CD4-positive, alpha-beta T cell (primary cell): ENCODE measurements around the gene SORL1. TPM values are rescaled to one million over a fixed set of nuclear protein-coding genes. Genes with fewer than 3 reads are reported as not detected.
A peak's percentile ranks its signal among the peaks of the same experiment; 100 is the strongest.
"Not testable (repeated sequence)": the region's sequence is repeated elsewhere in the genome, so short reads cannot be mapped to it uniquely, and the experiment has no call there.

Experiments
- ATAC-seq: fragments of 200-7000 bp; cut with Tn5 transposase; one replicate; pipeline ENCODE4 v1.10.0; 2022; ENCODE audit warnings: mild to moderate bottlenecking; ENCODE audit not compliant: poor library complexity
- CTCF ChIA-PET: fragments of 350-600 bp; sonication (Branson Sonifier 250); formaldehyde crosslinking; loops from one replicate; lab custom pipeline; 2021; ENCODE audit warnings: antibody characterized with exemption, inconsistent platforms; lab: Charles Lee
- POLR2A ChIA-PET: fragments of 350-600 bp; sonication (Branson Sonifier 250); formaldehyde crosslinking; loops from one replicate; lab custom pipeline; 2021; ENCODE audit warnings: antibody characterized with exemption, inconsistent platforms; lab: Charles Lee
- DNase-seq, 14 experiments: peaks; one replicate each; pipeline ENCODE4 v3.0.0-alpha.2; 2013 to 2020; ENCODE audit warnings: mixed read lengths in 2 of 14
- H3K27ac ChIP-seq, 2 donors: one replicate each; pipeline versions ENCODE4 v1.5.1 to v1.7.0; 2013; ENCODE audit warnings: low read length in 2 of 2, low read depth in 1 of 2, mild to moderate bottlenecking in 1 of 2
- H3K27me3 ChIP-seq, 2 experiments: 1 replicate in 1 of 2; 2 replicates in 1 of 2; pipeline versions ENCODE4 v1.6.1 to v1.7.0; 2013; ENCODE audit warnings: low read length in 2 of 2, control low read depth in 1 of 2, mild to moderate bottlenecking in 1 of 2, moderate library complexity in 1 of 2; ENCODE audit not compliant: insufficient read depth in 2 of 2, control insufficient read depth in 1 of 2
- H3K36me3 ChIP-seq: one replicate; pipeline ENCODE4 v1.6.1; 2013; ENCODE audit warnings: low read length, control low read depth; ENCODE audit not compliant: insufficient read depth
- H3K4me1 ChIP-seq: one replicate; pipeline ENCODE4 v1.6.1; 2013; ENCODE audit warnings: low read length, control low read depth; ENCODE audit not compliant: insufficient read depth
- H3K4me3 ChIP-seq: one replicate; pipeline ENCODE4 v1.5.1; 2013; ENCODE audit warnings: mild to moderate bottlenecking, low read length, moderate library complexity
- H3K9me3 ChIP-seq, 2 experiments: 1 replicate in 1 of 2; 2 replicates in 1 of 2; pipeline versions ENCODE4 v1.6.1 to v1.7.0; 2013; ENCODE audit warnings: low read length in 2 of 2, mild to moderate bottlenecking in 2 of 2, control low read depth in 1 of 2, moderate library complexity in 1 of 2; ENCODE audit not compliant: control insufficient read depth in 1 of 2, insufficient read depth in 1 of 2
- H3K27ac Mint-ChIP-seq: one replicate; pipeline ENCODE4 v1.8.0; 2020; ENCODE audit warnings: mixed read lengths
- H3K27me3 Mint-ChIP-seq: one replicate; pipeline ENCODE4 v1.8.0; 2021; ENCODE audit warnings: mixed read lengths
- H3K36me3 Mint-ChIP-seq: one replicate; pipeline ENCODE4 v1.8.0; 2021; ENCODE audit warnings: low read depth, mixed read lengths
- H3K4me1 Mint-ChIP-seq: one replicate; pipeline ENCODE4 v1.8.0; 2021; ENCODE audit warnings: low read depth, mixed read lengths
- H3K4me3 Mint-ChIP-seq: one replicate; pipeline ENCODE4 v1.8.0; 2020; ENCODE audit warnings: mild to moderate bottlenecking, mixed read lengths
- H3K9me3 Mint-ChIP-seq: one replicate; pipeline ENCODE4 v1.8.0; 2020; ENCODE audit warnings: mixed read lengths
- intact Hi-C, 2 experiments: fragments of 100-400 bp; cut with DNase I in 1 of 2; cut with micrococcal nuclease in 1 of 2; formaldehyde crosslinking; loops; one replicate each; pipeline versions ENCODE4 v1.15.1 to v1.9.0; 2023 to 2025; cut with DNase I, micrococcal nuclease
- total RNA-seq, 174 experiments: library from RNA in 2 of 174; stranded (reverse) in 2 of 174; gene quantifications; one replicate each; pipeline ENCODE4 v1.2.3 and lab custom pipeline; 2021 to 2026
- TF ChIP-seq, protein P1 (sequence below): fragments of 200-600 bp; IDR thresholded peaks from one replicate; pipeline ENCODE4 v1.8.0; 2022; ENCODE audit warnings: antibody characterized with exemption, mild to moderate bottlenecking

Gene SORL1
- total RNA-seq, 2 experiments from 2014 or later: 235 to 241 TPM

DNA sequence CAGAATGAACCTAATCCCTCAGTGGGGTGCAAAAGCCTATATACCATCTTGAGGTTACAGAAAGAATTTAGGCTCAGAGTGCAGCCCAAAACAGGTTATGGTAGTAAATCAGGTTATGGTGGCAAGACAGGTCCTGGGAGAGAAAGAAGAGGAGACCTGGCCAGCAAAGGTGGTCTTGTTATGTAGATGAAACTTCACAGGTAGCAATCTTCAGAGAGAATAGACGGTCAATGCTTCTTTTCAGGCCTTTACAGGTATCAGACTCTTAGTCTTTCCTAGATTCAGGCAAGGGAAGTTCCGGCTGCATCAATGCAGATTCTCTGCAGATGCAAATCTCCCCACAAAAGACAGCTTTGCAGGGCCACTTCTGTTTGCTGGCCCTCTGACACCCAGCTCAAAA, 45.8 kb upstream of the SORL1 start:
- Histone ChIP-seq H3K4me3 (no peak overlapping the region), H3K27ac (no peak overlapping the region), H3K9me3 (peaks cover 0 to 5% of the 10 kb centered on the region in 2 experiments), H3K27me3 (no peaks in the 10 kb centered on the region), H3K36me3 (no peaks in the 10 kb centered on the region), H3K4me1 (no peaks in the 10 kb centered on the region)
- TF ChIP-seq, protein P1, sequence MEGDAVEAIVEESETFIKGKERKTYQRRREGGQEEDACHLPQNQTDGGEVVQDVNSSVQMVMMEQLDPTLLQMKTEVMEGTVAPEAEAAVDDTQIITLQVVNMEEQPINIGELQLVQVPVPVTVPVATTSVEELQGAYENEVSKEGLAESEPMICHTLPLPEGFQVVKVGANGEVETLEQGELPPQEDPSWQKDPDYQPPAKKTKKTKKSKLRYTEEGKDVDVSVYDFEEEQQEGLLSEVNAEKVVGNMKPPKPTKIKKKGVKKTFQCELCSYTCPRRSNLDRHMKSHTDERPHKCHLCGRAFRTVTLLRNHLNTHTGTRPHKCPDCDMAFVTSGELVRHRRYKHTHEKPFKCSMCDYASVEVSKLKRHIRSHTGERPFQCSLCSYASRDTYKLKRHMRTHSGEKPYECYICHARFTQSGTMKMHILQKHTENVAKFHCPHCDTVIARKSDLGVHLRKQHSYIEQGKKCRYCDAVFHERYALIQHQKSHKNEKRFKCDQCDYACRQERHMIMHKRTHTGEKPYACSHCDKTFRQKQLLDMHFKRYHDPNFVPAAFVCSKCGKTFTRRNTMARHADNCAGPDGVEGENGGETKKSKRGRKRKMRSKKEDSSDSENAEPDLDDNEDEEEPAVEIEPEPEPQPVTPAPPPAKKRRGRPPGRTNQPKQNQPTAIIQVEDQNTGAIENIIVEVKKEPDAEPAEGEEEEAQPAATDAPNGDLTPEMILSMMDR: no peak
- intact Hi-C loops: no loop called here
- CTCF ChIA-PET: interaction anchor here (0.8 to 1.0 kb wide), 2 partner anchors 10 to 16 kb away, joined by 3 to 4 read pairs; no protein-coding TSS in a partner anchor
- Mint-ChIP-seq H3K4me3 (no peak overlapping the region), H3K9me3 (no peaks in the 10 kb centered on the region), H3K36me3 (no peaks in the 10 kb centered on the region), H3K4me1 (no peaks in the 10 kb centered on the region), H3K27me3 (no peaks in the 10 kb centered on the region), H3K27ac (peak overlapping the region; percentile 33)
- POLR2A ChIA-PET: interaction anchor here (1.0 to 2.4 kb wide), 2 partner anchors 11 to 45 kb away, joined by 3 to 6 read pairs; no protein-coding TSS in a partner anchor
- DNase-seq (no peak), ATAC-seq (no peak)

DNA sequence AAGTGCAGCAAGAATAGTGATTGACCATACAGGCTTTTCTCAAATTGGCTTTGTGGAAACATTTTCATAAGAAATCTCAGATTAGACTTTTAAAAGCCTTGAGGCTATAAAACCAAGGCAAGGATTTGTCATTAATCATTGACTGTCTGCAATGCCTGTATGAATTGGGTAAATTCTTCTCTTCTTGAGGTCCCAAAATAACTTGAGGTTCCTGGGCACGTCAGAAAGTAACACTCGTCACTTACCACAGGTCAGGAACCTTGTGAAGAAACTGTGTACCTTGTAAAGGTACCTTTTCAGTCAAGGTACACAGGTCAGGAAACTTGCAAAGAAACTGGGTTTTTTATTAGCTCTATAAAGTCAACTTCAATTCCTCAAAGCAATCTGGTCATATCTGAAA, 43.3 kb upstream of the SORL1 start:
- Mint-ChIP-seq H3K27me3 (no peaks in the 10 kb centered on the region), H3K36me3 (no peaks in the 10 kb centered on the region), H3K4me3 (no peak overlapping the region), H3K4me1 (peaks cover 6% of the 10 kb centered on the region), H3K27ac (no peak overlapping the region), H3K9me3 (no peaks in the 10 kb centered on the region)
- DNase-seq (no peak), ATAC-seq (no peak)
- CTCF ChIA-PET: interaction anchor here (0.7 to 1.3 kb wide), 3 partner anchors 12 to 355 kb away, joined by 3 read pairs; no protein-coding TSS in a partner anchor
- POLR2A ChIA-PET: interaction anchor here (1.1 to 2.2 kb wide), 2 partner anchors 9 to 42 kb away, joined by 6 to 12 read pairs; no protein-coding TSS in a partner anchor
- no peaks in the 10 kb centered on the region for H3K4me1 ChIP-seq
- no peak overlapping the region for H3K27ac ChIP-seq
- H3K27me3 ChIP-seq: no peaks in the 10 kb centered on the region
- H3K4me3 ChIP-seq: no peak overlapping the region
- no peaks in the 10 kb centered on the region for H3K9me3 ChIP-seq
- TF ChIP-seq, protein P1: no peak
- intact Hi-C loops: no loop called here
- H3K36me3 ChIP-seq: no peaks in the 10 kb centered on the region

DNA sequence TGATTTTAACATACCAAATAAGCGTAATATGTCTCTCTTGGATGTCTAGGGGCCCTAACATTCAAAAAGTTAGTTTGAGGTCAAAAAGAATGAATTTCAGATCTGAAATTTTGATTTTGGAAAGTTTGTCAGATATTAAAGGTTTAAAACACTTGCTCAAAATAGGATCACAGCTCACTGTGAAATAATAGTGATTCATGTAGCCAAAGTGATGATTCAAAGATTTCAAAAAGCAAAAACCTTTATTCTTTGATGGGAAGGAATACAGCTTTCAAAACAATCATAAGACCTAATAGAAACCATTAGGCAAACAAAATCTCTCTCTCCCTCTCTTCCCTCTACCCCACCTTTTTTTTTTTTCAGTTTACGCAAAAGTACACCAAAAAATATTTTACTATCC, 42.1 kb upstream of the SORL1 start:
- ChIA-PET POLR2A (interaction anchor here (2.2 kb wide), 1 partner anchor 41 kb away, joined by 12 read pairs; no protein-coding TSS in a partner anchor), CTCF (interaction anchor here (0.9 to 1.3 kb wide), 2 partner anchors 11 to 73 kb away, joined by 3 read pairs; no protein-coding TSS in a partner anchor)
- H3K36me3 ChIP-seq, ATAC-seq, DNase-seq, H3K9me3 ChIP-seq, H3K27ac ChIP-seq, H3K27ac Mint-ChIP-seq, H3K4me1 ChIP-seq, H3K36me3 Mint-ChIP-seq, intact Hi-C loops, H3K4me3 Mint-ChIP-seq, H3K27me3 ChIP-seq, H3K4me3 ChIP-seq, H3K27me3 Mint-ChIP-seq, H3K9me3 Mint-ChIP-seq: not testable (repeated sequence)
- H3K4me1 Mint-ChIP-seq: peaks cover 13% of the 10 kb centered on the region

DNA sequence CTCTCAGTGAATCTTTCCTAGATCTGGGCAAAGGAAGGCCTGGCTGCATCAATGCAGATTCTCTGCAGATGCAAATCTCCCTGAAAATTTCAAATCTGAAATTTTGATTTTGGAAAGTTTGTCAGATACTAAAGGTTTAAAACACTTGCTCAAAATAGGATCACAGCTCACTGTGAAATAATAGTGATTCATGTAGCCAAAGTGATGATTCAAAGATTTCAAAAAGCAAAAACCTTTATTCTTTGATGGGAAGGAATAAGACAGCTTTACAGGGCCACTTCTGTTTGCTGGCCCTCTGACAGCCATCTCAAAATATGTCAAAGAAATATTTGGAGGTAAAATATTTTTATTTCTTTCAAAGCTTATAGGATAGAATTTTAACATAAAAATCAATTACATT, 40.8 kb upstream of the SORL1 start:
- H3K4me1 ChIP-seq: peaks cover 10% of the 10 kb centered on the region
- H3K27me3 Mint-ChIP-seq, H3K4me3 Mint-ChIP-seq, intact Hi-C loops, ATAC-seq, H3K27me3 ChIP-seq, H3K36me3 ChIP-seq, DNase-seq, CTCF ChIA-PET, H3K27ac ChIP-seq, H3K27ac Mint-ChIP-seq, POLR2A ChIA-PET, H3K9me3 ChIP-seq, H3K9me3 Mint-ChIP-seq, H3K4me3 ChIP-seq, H3K36me3 Mint-ChIP-seq: not testable (repeated sequence)
- H3K4me1 Mint-ChIP-seq: peaks cover 24% of the 10 kb centered on the region
